Endothelial cell (in vitro differentiated cells): ENCODE measurements around the gene CHST8. TPM values are rescaled to one million over a fixed set of nuclear protein-coding genes. Genes with fewer than 3 reads are reported as not detected.

ENCODE experiments used
- DNase-seq: peaks from one replicate; pipeline ENCODE4 v3.0.0; 2021; ENCODE audit warnings: low spot score
- H3K27ac Mint-ChIP-seq: one replicate; pipeline ENCODE4 v1.8.0; 2021; ENCODE audit warnings: mixed read lengths, inconsistent platforms; ENCODE audit not compliant: unreplicated experiment
- H3K27me3 Mint-ChIP-seq: one replicate; pipeline ENCODE4 v1.8.0; 2021; ENCODE audit warnings: mild to moderate bottlenecking, moderate library complexity, mixed read lengths, inconsistent platforms; ENCODE audit not compliant: unreplicated experiment
- H3K36me3 Mint-ChIP-seq: one replicate; pipeline ENCODE4 v1.8.0; 2021; ENCODE audit warnings: mild to moderate bottlenecking, low read depth, mixed read lengths, inconsistent platforms; ENCODE audit not compliant: unreplicated experiment
- H3K4me1 Mint-ChIP-seq: one replicate; pipeline ENCODE4 v1.8.0; 2021; ENCODE audit warnings: mild to moderate bottlenecking, mixed read lengths, inconsistent platforms; ENCODE audit not compliant: unreplicated experiment
- H3K4me3 Mint-ChIP-seq: one replicate; pipeline ENCODE4 v1.8.0; 2021; ENCODE audit warnings: mild to moderate bottlenecking, mixed read lengths, inconsistent platforms; ENCODE audit not compliant: unreplicated experiment
- H3K9me3 Mint-ChIP-seq: one replicate; pipeline ENCODE4 v1.8.0; 2021; ENCODE audit warnings: mixed read lengths, inconsistent platforms; ENCODE audit not compliant: unreplicated experiment
- CTCF ChIP-seq: fragments of 200-600 bp; sonication (generic); IDR thresholded peaks from one replicate; pipeline ENCODE4 v1.5.0; 2021; ENCODE audit warnings: antibody characterized with exemption; ENCODE audit not compliant: unreplicated experiment
- total RNA-seq: library from RNA; stranded (reverse); fragmentation: NEBNext Ultra II Directional; extraction: Animal tissue kit (Norgen Biotek cat#: 25700); gene quantifications from one replicate; pipeline ENCODE4 v1.2.1, GENCODE V29; 2021; ENCODE audit not compliant: unreplicated experiment

CHST8 gene
- total RNA-seq, 1 donor from 2014 or later: 0.54 TPM

GRCh38 chr19:33794683-33795369, 173.1 kb downstream of the CHST8 start:
- no peak for TF ChIP-seq CTCF
- H3K36me3 Mint-ChIP-seq: peaks cover 8% of the 10 kb centered on the region
- H3K27me3 Mint-ChIP-seq: peaks cover 2% of the 10 kb centered on the region
- H3K9me3 Mint-ChIP-seq: no peaks in the 10 kb centered on the region
- peak overlapping the region; percentile 86 for H3K4me3 Mint-ChIP-seq
- H3K4me1 Mint-ChIP-seq: peaks cover 15% of the 10 kb centered on the region
- peak overlapping the region; percentile 87 for H3K27ac Mint-ChIP-seq
- DNase-seq: peak; percentile 35

GRCh38 chr19:33795370-33796163, 173.8 kb downstream of the CHST8 start:
- Mint-ChIP-seq H3K36me3 (peaks cover 15% of the 10 kb centered on the region), H3K27me3 (peaks cover 2% of the 10 kb centered on the region), H3K4me1 (peaks cover 21% of the 10 kb centered on the region), H3K9me3 (no peaks in the 10 kb centered on the region), H3K4me3 (peak overlapping the region; percentile 89), H3K27ac (peak overlapping the region; percentile 87)
- DNase-seq: peak; percentile 95
- peak; percentile 99 for TF ChIP-seq CTCF

- peaks cover 21% of the 10 kb centered on the region for H3K4me1 Mint-ChIP-seq
- H3K27ac Mint-ChIP-seq: peak within 1 kb of the TSS; percentile 81
- H3K27me3 Mint-ChIP-seq: peaks cover 2% of the 10 kb centered on the region
- peaks cover 21% of the 10 kb centered on the region for H3K36me3 Mint-ChIP-seq
- peak within 1 kb of the TSS; percentile 97 for H3K4me3 Mint-ChIP-seq
- DNase-seq: peak; percentile 55
- TF ChIP-seq CTCF: no peak
- no peaks in the 10 kb centered on the region for H3K9me3 Mint-ChIP-seq
Measured at GRCh38 chr19:33796164-33796875, 174.6 kb downstream of the CHST8 start, which contains the start of gene KCTD15. KCTD15 (plus strand) TSS chr19:33796870; CDS start chr19:33800455, 3,585 bp downstream.

GRCh38 chr19:33797802-33798671, 176.3 kb downstream of the CHST8 start:
- Mint-ChIP-seq H3K4me1 (peaks cover 33% of the 10 kb centered on the region), H3K9me3 (no peaks in the 10 kb centered on the region), H3K36me3 (peaks cover 25% of the 10 kb centered on the region), H3K27ac (peak overlapping the region; percentile 81), H3K27me3 (peaks cover 3% of the 10 kb centered on the region), H3K4me3 (peak overlapping the region; percentile 97)
- no peak for TF ChIP-seq CTCF
- peak; percentile 65 for DNase-seq
